Activated naive CD4-positive, alpha-beta T cell treated with anti-CD3 and anti-CD28 coated beads for 36 hours (primary cell): ENCODE results near the gene SAP25. TPM values are rescaled to one million over a fixed set of nuclear protein-coding genes. Genes with fewer than 3 reads are reported as not detected.
A peak's percentile ranks its signal among the peaks of the same experiment; 100 is the strongest.

Source experiments
- CTCF ChIA-PET: fragments of 350-600 bp; sonication (Branson Sonifier 250); formaldehyde crosslinking; loops from one replicate; lab custom pipeline; 2021; ENCODE audit warnings: antibody characterized with exemption; lab: Charles Lee
- DNase-seq: peaks from one replicate; pipeline ENCODE4 v3.0.0-alpha.2; 2020
- H3K27ac Mint-ChIP-seq: one replicate; pipeline ENCODE4 v1.8.0; 2021; ENCODE audit warnings: mild to moderate bottlenecking, mixed read lengths
- H3K27me3 Mint-ChIP-seq: one replicate; pipeline ENCODE4 v1.8.0; 2021; ENCODE audit warnings: low read depth, mixed read lengths
- H3K36me3 Mint-ChIP-seq: one replicate; pipeline ENCODE4 v1.8.0; 2021; ENCODE audit warnings: low read depth, mixed read lengths
- H3K4me1 Mint-ChIP-seq: one replicate; pipeline ENCODE4 v1.8.0; 2021; ENCODE audit warnings: low read depth, mixed read lengths
- H3K4me3 Mint-ChIP-seq: one replicate; pipeline ENCODE4 v1.8.0; 2021; ENCODE audit warnings: mild to moderate bottlenecking, moderate library complexity, mixed read lengths
- H3K9me3 Mint-ChIP-seq: one replicate; pipeline ENCODE4 v1.8.0; 2021; ENCODE audit warnings: mixed read lengths
- intact Hi-C: fragments of 100-400 bp; cut with micrococcal nuclease; formaldehyde crosslinking; loops from one replicate; pipeline ENCODE4 v1.15.1; 2023
- total RNA-seq, 2 experiments: library from RNA; stranded (reverse); gene quantifications; one replicate each; pipeline ENCODE4 v1.2.3, GENCODE V29; 2021

Gene SAP25
- total RNA-seq, 2 experiments from 2014 or later: 13.7 to 15.7 TPM

- Mint-ChIP-seq H3K27ac (no peak overlapping the region), H3K9me3 (no peaks in the 10 kb centered on the region), H3K4me1 (peaks cover 12% of the 10 kb centered on the region), H3K27me3 (no peaks in the 10 kb centered on the region), H3K4me3 (no peak overlapping the region), H3K36me3 (no peaks in the 10 kb centered on the region)
- DNase-seq: no peak
- intact Hi-C loops: no loop called here
- CTCF ChIA-PET: interaction anchor here (1.0 to 1.9 kb wide), 2 partner anchors 22 to 42 kb away, joined by 3 to 7 read pairs; no protein-coding TSS in a partner anchor
Observed at GRCh38 chr7:100606313-100606712, 32.6 kb upstream of the SAP25 start.

GRCh38 chr7:100604976-100605911 is 31.5 kb upstream of the SAP25 start:
- CTCF ChIA-PET: interaction anchor here (0.7 to 1.9 kb wide), 6 partner anchors 19 to 100 kb away, joined by 3 to 8 read pairs (median 3); partner anchors contain the start of gene POP7
- intact Hi-C loops: loop anchor here (1.0 to 2.0 kb wide), 5 partner anchors 7 to 247 kb away; partner anchors contain the start of genes FBXO24, LRCH4, MOSPD3 and SLC12A9
- Mint-ChIP-seq H3K4me3 (peak overlapping the region; percentile 75), H3K36me3 (no peaks in the 10 kb centered on the region), H3K27ac (no peak overlapping the region), H3K9me3 (no peaks in the 10 kb centered on the region), H3K4me1 (peaks cover 12% of the 10 kb centered on the region), H3K27me3 (no peaks in the 10 kb centered on the region)
- peak; percentile 40 for DNase-seq

GRCh38 chr7:100604028-100604975 is 30.6 kb upstream of the SAP25 start:
- Mint-ChIP-seq H3K36me3 (no peaks in the 10 kb centered on the region), H3K27ac (peak overlapping the region; percentile 67), H3K9me3 (no peaks in the 10 kb centered on the region), H3K4me3 (peak overlapping the region; percentile 75), H3K4me1 (peaks cover 12% of the 10 kb centered on the region), H3K27me3 (no peaks in the 10 kb centered on the region)
- CTCF ChIA-PET: interaction anchor here (0.8 to 1.4 kb wide), 4 partner anchors 87 to 122 kb away, joined by 3 to 8 read pairs (median 4); partner anchors contain the start of gene POP7
- peak; percentile 77 for DNase-seq
- intact Hi-C loops: loop anchor here (1.0 to 2.0 kb wide), 5 partner anchors 8 to 248 kb away; partner anchors contain the start of genes FBXO24, LRCH4, MOSPD3 and SLC12A9

- H3K27me3 Mint-ChIP-seq: no peaks in the 10 kb centered on the region
- peaks cover 12% of the 10 kb centered on the region for H3K4me1 Mint-ChIP-seq
- CTCF ChIA-PET: interaction anchor here (1.2 to 1.4 kb wide), 2 partner anchors 102 to 122 kb away, joined by 3 to 4 read pairs; partner anchors contain the start of gene POP7
- no peaks in the 10 kb centered on the region for H3K36me3 Mint-ChIP-seq
- H3K4me3 Mint-ChIP-seq: peak overlapping the region; percentile 75
- DNase-seq: no peak
- H3K27ac Mint-ChIP-seq: peak overlapping the region; percentile 67
- intact Hi-C loops: loop anchor here (1.0 to 2.0 kb wide), 5 partner anchors 9 to 249 kb away; partner anchors contain the start of genes FBXO24, LRCH4, MOSPD3 and SLC12A9
- no peaks in the 10 kb centered on the region for H3K9me3 Mint-ChIP-seq
Observed at GRCh38 chr7:100603726-100604027, 30.0 kb upstream of the SAP25 start.

- no peaks in the 10 kb centered on the region for H3K9me3 Mint-ChIP-seq
- CTCF ChIA-PET: interaction anchor here (1.2 to 1.7 kb wide), 3 partner anchors 89 to 123 kb away, joined by 3 to 8 read pairs (median 4); partner anchors contain the start of gene POP7
- no peak for DNase-seq
- peak overlapping the region; percentile 75 for H3K4me3 Mint-ChIP-seq
- peaks cover 12% of the 10 kb centered on the region for H3K4me1 Mint-ChIP-seq
- intact Hi-C loops: no loop called here
- H3K27me3 Mint-ChIP-seq: no peaks in the 10 kb centered on the region
- no peaks in the 10 kb centered on the region for H3K36me3 Mint-ChIP-seq
- no peak overlapping the region for H3K27ac Mint-ChIP-seq
Observed at GRCh38 chr7:100602889-100603725, 29.4 kb upstream of the SAP25 start.

- Mint-ChIP-seq H3K27me3 (no peaks in the 10 kb centered on the region), H3K9me3 (no peaks in the 10 kb centered on the region), H3K4me3 (no peak overlapping the region), H3K27ac (no peak overlapping the region), H3K36me3 (no peaks in the 10 kb centered on the region), H3K4me1 (peaks cover 12% of the 10 kb centered on the region)
- intact Hi-C loops: no loop called here
- no peak for DNase-seq
- CTCF ChIA-PET: no interaction called here
Observed at GRCh38 chr7:100600730-100601038, 27.0 kb upstream of the SAP25 start.

- Mint-ChIP-seq H3K4me3 (no peak overlapping the region), H3K27ac (no peak overlapping the region), H3K27me3 (no peaks in the 10 kb centered on the region), H3K36me3 (no peaks in the 10 kb centered on the region), H3K9me3 (no peaks in the 10 kb centered on the region), H3K4me1 (peaks cover 9% of the 10 kb centered on the region)
- intact Hi-C loops: no loop called here
- no peak for DNase-seq
- CTCF ChIA-PET: interaction anchor here (0.6 to 2.3 kb wide), 2 partner anchors 12 to 125 kb away, joined by 4 to 8 read pairs; no protein-coding TSS in a partner anchor
Observed at GRCh38 chr7:100599911-100600729, 26.4 kb upstream of the SAP25 start.

- intact Hi-C loops: no loop called here
- CTCF ChIA-PET: interaction anchor here (0.7 to 2.3 kb wide), 3 partner anchors 10 to 254 kb away, joined by 3 to 8 read pairs (median 4); partner anchors contain the start of gene SLC12A9
- Mint-ChIP-seq H3K36me3 (no peaks in the 10 kb centered on the region), H3K27ac (no peak overlapping the region), H3K27me3 (no peaks in the 10 kb centered on the region), H3K4me1 (peaks cover under 1% of the 10 kb centered on the region), H3K4me3 (no peak overlapping the region), H3K9me3 (no peaks in the 10 kb centered on the region)
- DNase-seq: no peak
Observed at GRCh38 chr7:100598425-100598824, 24.7 kb upstream of the SAP25 start.

- Mint-ChIP-seq H3K4me1 (no peaks in the 10 kb centered on the region), H3K27me3 (peaks cover 5% of the 10 kb centered on the region), H3K4me3 (no peak overlapping the region), H3K9me3 (no peaks in the 10 kb centered on the region), H3K27ac (no peak overlapping the region), H3K36me3 (no peaks in the 10 kb centered on the region)
- CTCF ChIA-PET: interaction anchor here (1.4 kb wide), 1 partner anchor 31 kb away, joined by 3 read pairs; no protein-coding TSS in a partner anchor
- intact Hi-C loops: no loop called here
- no peak for DNase-seq
Observed at GRCh38 chr7:100595188-100595587, 21.5 kb upstream of the SAP25 start.

- no peak overlapping the region for H3K4me3 Mint-ChIP-seq
- H3K27ac Mint-ChIP-seq: no peak overlapping the region
- DNase-seq: no peak
- peaks cover 7% of the 10 kb centered on the region for H3K27me3 Mint-ChIP-seq
- intact Hi-C loops: no loop called here
- no peaks in the 10 kb centered on the region for H3K9me3 Mint-ChIP-seq
- no peaks in the 10 kb centered on the region for H3K4me1 Mint-ChIP-seq
- CTCF ChIA-PET: interaction anchor here (0.9 kb wide), 1 partner anchor 33 kb away, joined by 3 read pairs; no protein-coding TSS in a partner anchor
- H3K36me3 Mint-ChIP-seq: no peaks in the 10 kb centered on the region
Observed at GRCh38 chr7:100591596-100591995, 17.9 kb upstream of the SAP25 start.
